ENCODE data around the gene HAAO. TPM values are rescaled to one million over a fixed set of nuclear protein-coding genes. Genes with fewer than 3 reads are reported as not detected.

HAAO gene
- total RNA-seq, 1 experiment from 2014 or later, result 8.0 TPM

DNA sequence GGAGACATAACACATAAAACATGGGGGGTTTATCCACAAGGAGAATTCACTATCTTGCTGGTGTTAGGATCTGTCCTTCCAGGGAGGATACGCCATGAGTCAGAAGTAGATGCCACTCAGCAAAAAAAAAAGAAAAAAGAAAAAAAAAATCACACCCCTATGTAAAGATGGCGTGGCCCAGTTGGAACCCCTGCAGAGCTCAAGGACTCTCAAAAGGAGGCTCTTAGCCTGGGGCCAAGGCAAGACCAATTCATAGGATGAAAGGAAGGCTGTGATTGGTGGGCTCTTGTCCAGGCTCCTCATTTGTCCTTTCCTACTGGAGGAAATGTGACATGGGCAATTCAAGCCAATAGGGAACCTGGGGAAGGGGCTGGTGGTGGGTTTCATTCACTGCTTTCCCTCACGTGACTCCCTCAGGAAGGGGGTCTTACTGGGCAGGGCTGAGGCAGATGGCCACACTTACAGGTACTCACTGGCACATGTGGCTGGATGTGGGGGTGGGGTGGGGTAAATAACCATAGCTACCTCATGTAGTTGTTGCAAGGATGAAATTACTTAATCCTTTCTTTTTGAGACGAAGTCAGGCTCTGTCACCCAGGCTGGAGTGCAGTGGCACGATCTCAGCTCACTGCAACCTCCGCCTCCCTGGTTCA, 38.7 kb upstream of the HAAO start:
- Mint-ChIP-seq H3K36me3 (no peaks in the 10 kb centered on the region), H3K27me3 (ENCODE audit: low read depth) (peaks cover 16% of the 10 kb centered on the region), H3K9me3 (no peaks in the 10 kb centered on the region; the same call in none of the 2 replicates), H3K4me1 (0 out of 2 replicates have a peak, but pooled peaks cover 8% of the 10 kb centered on the region), H3K27ac (no peak overlapping the region), H3K4me3 (no peak overlapping the region)
- ChIA-PET POLR2A (no interaction called here), CTCF (interaction anchor here (0.6 to 3.2 kb wide), 6 partner anchors 17 to 773 kb away, joined by 3 to 14 read pairs (median 4); no protein-coding TSS in a partner anchor)
- no peak for DNase-seq (ENCODE audit: low spot score)
- no peak for ATAC-seq
- no peak for TF ChIP-seq NFYB (CRISPR knock-in tag; conservative IDR thresholded peaks at IDR 0.05; ENCODE audit: low read depth)
- TF ChIP-seq, protein P1, sequence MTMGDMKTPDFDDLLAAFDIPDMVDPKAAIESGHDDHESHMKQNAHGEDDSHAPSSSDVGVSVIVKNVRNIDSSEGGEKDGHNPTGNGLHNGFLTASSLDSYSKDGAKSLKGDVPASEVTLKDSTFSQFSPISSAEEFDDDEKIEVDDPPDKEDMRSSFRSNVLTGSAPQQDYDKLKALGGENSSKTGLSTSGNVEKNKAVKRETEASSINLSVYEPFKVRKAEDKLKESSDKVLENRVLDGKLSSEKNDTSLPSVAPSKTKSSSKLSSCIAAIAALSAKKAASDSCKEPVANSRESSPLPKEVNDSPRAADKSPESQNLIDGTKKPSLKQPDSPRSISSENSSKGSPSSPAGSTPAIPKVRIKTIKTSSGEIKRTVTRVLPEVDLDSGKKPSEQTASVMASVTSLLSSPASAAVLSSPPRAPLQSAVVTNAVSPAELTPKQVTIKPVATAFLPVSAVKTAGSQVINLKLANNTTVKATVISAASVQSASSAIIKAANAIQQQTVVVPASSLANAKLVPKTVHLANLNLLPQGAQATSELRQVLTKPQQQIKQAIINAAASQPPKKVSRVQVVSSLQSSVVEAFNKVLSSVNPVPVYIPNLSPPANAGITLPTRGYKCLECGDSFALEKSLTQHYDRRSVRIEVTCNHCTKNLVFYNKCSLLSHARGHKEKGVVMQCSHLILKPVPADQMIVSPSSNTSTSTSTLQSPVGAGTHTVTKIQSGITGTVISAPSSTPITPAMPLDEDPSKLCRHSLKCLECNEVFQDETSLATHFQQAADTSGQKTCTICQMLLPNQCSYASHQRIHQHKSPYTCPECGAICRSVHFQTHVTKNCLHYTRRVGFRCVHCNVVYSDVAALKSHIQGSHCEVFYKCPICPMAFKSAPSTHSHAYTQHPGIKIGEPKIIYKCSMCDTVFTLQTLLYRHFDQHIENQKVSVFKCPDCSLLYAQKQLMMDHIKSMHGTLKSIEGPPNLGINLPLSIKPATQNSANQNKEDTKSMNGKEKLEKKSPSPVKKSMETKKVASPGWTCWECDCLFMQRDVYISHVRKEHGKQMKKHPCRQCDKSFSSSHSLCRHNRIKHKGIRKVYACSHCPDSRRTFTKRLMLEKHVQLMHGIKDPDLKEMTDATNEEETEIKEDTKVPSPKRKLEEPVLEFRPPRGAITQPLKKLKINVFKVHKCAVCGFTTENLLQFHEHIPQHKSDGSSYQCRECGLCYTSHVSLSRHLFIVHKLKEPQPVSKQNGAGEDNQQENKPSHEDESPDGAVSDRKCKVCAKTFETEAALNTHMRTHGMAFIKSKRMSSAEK (CRISPR knock-in tag; IDR thresholded peaks at IDR 0.05; ENCODE audit: borderline replicate concordance), result no peak
- TF ChIP-seq, protein P2, sequence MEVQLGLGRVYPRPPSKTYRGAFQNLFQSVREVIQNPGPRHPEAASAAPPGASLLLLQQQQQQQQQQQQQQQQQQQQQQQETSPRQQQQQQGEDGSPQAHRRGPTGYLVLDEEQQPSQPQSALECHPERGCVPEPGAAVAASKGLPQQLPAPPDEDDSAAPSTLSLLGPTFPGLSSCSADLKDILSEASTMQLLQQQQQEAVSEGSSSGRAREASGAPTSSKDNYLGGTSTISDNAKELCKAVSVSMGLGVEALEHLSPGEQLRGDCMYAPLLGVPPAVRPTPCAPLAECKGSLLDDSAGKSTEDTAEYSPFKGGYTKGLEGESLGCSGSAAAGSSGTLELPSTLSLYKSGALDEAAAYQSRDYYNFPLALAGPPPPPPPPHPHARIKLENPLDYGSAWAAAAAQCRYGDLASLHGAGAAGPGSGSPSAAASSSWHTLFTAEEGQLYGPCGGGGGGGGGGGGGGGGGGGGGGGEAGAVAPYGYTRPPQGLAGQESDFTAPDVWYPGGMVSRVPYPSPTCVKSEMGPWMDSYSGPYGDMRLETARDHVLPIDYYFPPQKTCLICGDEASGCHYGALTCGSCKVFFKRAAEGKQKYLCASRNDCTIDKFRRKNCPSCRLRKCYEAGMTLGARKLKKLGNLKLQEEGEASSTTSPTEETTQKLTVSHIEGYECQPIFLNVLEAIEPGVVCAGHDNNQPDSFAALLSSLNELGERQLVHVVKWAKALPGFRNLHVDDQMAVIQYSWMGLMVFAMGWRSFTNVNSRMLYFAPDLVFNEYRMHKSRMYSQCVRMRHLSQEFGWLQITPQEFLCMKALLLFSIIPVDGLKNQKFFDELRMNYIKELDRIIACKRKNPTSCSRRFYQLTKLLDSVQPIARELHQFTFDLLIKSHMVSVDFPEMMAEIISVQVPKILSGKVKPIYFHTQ (CRISPR knock-in tag; IDR thresholded peaks at IDR 0.05), result no peak
- no peak for TF ChIP-seq MXD4 (CRISPR knock-in tag; IDR thresholded peaks at IDR 0.05; ENCODE audit: borderline replicate concordance)
- no peak for TF ChIP-seq JUN (CRISPR knock-in tag; IDR thresholded peaks at IDR 0.05)
- TF ChIP-seq, protein P3, sequence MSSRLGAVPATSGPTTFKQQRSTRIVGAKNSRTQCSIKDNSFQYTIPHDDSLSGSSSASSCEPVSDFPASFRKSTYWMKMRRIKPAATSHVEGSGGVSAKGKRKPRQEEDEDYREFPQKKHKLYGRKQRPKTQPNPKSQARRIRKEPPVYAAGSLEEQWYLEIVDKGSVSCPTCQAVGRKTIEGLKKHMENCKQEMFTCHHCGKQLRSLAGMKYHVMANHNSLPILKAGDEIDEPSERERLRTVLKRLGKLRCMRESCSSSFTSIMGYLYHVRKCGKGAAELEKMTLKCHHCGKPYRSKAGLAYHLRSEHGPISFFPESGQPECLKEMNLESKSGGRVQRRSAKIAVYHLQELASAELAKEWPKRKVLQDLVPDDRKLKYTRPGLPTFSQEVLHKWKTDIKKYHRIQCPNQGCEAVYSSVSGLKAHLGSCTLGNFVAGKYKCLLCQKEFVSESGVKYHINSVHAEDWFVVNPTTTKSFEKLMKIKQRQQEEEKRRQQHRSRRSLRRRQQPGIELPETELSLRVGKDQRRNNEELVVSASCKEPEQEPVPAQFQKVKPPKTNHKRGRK (CRISPR knock-in tag; IDR thresholded peaks at IDR 0.05; ENCODE audit: borderline replicate concordance), result no peak
- no peak for TF ChIP-seq OVOL2 (CRISPR knock-in tag; IDR thresholded peaks at IDR 0.05; ENCODE audit: borderline replicate concordance)
- TF ChIP-seq HMGA2 (CRISPR knock-in tag; IDR thresholded peaks at IDR 0.05), result no peak
- TF ChIP-seq, protein P4, sequence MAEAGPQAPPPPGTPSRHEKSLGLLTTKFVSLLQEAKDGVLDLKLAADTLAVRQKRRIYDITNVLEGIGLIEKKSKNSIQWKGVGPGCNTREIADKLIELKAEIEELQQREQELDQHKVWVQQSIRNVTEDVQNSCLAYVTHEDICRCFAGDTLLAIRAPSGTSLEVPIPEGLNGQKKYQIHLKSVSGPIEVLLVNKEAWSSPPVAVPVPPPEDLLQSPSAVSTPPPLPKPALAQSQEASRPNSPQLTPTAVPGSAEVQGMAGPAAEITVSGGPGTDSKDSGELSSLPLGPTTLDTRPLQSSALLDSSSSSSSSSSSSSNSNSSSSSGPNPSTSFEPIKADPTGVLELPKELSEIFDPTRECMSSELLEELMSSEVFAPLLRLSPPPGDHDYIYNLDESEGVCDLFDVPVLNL (CRISPR knock-in tag; IDR thresholded peaks at IDR 0.05; ENCODE audit: borderline replicate concordance, low read depth), result no peak
- no peak for TF ChIP-seq GTF2I (CRISPR knock-in tag; conservative IDR thresholded peaks at IDR 0.05)
- no peak for TF ChIP-seq ZNF121 (CRISPR knock-in tag; IDR thresholded peaks at IDR 0.05)
- TF ChIP-seq, protein P5, sequence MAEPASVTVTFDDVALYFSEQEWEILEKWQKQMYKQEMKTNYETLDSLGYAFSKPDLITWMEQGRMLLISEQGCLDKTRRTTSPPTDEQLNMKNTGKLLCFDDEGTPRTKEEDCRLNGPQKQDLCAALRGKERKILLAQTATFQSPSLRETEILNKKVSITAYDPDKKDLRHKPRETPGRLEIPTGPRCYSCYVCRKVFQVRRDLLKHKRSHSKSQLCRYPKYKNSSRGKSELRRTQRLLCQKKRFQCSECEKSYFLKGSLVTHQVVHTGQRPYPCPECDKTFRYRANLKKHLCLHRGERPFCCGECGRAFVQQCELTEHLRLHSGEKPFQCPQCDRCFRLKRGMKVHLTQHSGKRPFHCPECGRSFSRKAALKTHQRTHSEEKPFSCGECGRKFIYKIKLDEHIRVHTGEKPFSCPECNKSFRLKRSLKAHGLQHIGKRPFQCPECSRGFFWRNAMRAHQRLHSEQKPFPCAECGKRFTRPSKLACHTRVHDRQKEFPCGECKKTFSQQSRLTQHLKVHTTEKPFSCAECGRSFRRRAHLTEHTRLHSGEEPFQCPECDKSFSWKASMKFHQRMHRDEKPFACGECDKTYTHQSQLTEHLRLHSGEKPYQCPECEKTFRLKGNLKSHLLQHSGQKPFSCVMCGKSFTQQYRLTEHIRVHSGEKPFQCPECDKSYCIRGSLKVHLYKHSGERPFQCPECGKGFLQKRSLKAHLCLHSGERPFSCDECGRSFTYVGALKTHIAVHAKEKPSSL (CRISPR knock-in tag; conservative IDR thresholded peaks at IDR 0.05), result no peak
- TF ChIP-seq, protein P6, sequence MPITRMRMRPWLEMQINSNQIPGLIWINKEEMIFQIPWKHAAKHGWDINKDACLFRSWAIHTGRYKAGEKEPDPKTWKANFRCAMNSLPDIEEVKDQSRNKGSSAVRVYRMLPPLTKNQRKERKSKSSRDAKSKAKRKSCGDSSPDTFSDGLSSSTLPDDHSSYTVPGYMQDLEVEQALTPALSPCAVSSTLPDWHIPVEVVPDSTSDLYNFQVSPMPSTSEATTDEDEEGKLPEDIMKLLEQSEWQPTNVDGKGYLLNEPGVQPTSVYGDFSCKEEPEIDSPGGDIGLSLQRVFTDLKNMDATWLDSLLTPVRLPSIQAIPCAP (CRISPR knock-in tag; IDR thresholded peaks at IDR 0.05), result no peak
- TF ChIP-seq CREM (CRISPR knock-in tag; IDR thresholded peaks at IDR 0.05), result no peak
- TF ChIP-seq, protein P7, sequence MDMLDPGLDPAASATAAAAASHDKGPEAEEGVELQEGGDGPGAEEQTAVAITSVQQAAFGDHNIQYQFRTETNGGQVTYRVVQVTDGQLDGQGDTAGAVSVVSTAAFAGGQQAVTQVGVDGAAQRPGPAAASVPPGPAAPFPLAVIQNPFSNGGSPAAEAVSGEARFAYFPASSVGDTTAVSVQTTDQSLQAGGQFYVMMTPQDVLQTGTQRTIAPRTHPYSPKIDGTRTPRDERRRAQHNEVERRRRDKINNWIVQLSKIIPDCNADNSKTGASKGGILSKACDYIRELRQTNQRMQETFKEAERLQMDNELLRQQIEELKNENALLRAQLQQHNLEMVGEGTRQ (CRISPR knock-in tag; IDR thresholded peaks at IDR 0.05), result no peak
- TF ChIP-seq TEAD1 (CRISPR knock-in tag; IDR thresholded peaks at IDR 0.05), result no peak
- TF ChIP-seq NFATC4 (CRISPR knock-in tag; IDR thresholded peaks at IDR 0.05), result no peak
- no peak for TF ChIP-seq CREB1 (CRISPR knock-in tag; IDR thresholded peaks at IDR 0.05)
- TF ChIP-seq, protein P8, sequence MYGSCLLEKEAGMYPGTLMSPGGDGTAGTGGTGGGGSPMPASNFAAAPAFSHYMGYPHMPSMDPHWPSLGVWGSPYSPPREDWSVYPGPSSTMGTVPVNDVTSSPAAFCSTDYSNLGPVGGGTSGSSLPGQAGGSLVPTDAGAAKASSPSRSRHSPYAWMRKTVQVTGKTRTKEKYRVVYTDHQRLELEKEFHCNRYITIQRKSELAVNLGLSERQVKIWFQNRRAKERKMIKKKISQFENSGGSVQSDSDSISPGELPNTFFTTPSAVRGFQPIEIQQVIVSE (CRISPR knock-in tag; IDR thresholded peaks at IDR 0.05; ENCODE audit: borderline replicate concordance), result no peak

All from WTC11 (cell line).